Ishikawa (cell line): ENCODE measurements around the gene SMIM27.

ENCODE experiments used
- CEBPB ChIP-seq: IDR thresholded peaks from 2 replicates; pipeline ENCODE4 v1.6.1; 2012
- CREB1 ChIP-seq: IDR thresholded peaks from 2 replicates; pipeline ENCODE4 v1.6.1; 2012; ENCODE audit warnings: low read depth
- EGR1 ChIP-seq: IDR thresholded peaks from 2 replicates; pipeline ENCODE4 v1.6.1; 2012
- EP300 ChIP-seq: IDR thresholded peaks from 2 replicates; pipeline ENCODE4 v1.6.1; 2012; ENCODE audit warnings: borderline replicate concordance
- FOXM1 ChIP-seq: IDR thresholded peaks from 2 replicates; pipeline ENCODE4 v1.6.1; 2012; ENCODE audit warnings: low read depth, borderline replicate concordance
- NFIC ChIP-seq: IDR thresholded peaks from 2 replicates; pipeline ENCODE4 v1.6.1; 2012
- RAD21 ChIP-seq: IDR thresholded peaks from 2 replicates; pipeline ENCODE4 v1.6.1; 2012; ENCODE audit warnings: low read depth
- TAF1 ChIP-seq: IDR thresholded peaks from 2 replicates; pipeline ENCODE4 v1.6.1; 2012; ENCODE audit warnings: low read depth, mild to moderate bottlenecking
- TCF12 ChIP-seq: IDR thresholded peaks from 2 replicates; pipeline ENCODE4 v1.6.1; 2012; ENCODE audit warnings: low read depth
- TEAD4 ChIP-seq: IDR thresholded peaks from 2 replicates; pipeline ENCODE4 v1.6.1; 2012
- YY1 ChIP-seq: IDR thresholded peaks from 2 replicates; pipeline ENCODE4 v1.6.1; 2012; ENCODE audit warnings: low read depth
- ZBTB7A ChIP-seq: IDR thresholded peaks from 2 replicates; pipeline ENCODE4 v1.6.1; 2012; ENCODE audit warnings: low read depth
- TF ChIP-seq, protein P1 (sequence below): IDR thresholded peaks from 2 replicates; pipeline ENCODE4 v1.6.1; 2012
- TF ChIP-seq, protein P2 (sequence below): IDR thresholded peaks from 2 replicates; pipeline ENCODE4 v1.6.1; 2012; ENCODE audit warnings: low read depth, mild to moderate bottlenecking
- TF ChIP-seq, protein P3 (sequence below): IDR thresholded peaks from 2 replicates; pipeline ENCODE4 v1.6.1; 2012

Gene SMIM27

DNA sequence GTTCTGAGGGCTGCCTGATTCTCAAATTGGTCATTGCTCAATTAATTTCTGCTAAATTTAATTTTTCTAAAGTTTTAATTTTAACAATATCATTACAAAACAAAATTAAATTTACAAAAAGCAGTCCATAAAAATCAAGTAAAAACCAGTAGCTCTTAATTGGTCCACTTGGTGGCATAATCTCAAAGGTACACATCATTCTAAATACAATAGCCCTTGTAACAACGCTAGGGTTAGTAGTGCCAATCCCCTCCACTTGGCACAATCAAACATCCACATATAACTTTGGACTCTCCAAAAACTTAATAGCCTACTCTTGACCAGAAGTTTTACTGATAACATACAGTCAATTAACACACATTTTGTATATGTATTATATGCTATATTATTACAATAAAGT lies 22.7 kb downstream of the SMIM27 start:
- no peak for TF ChIP-seq TAF1
- TF ChIP-seq EGR1 = no peak
- no peak for TF ChIP-seq RAD21
- TF ChIP-seq, protein P1, sequence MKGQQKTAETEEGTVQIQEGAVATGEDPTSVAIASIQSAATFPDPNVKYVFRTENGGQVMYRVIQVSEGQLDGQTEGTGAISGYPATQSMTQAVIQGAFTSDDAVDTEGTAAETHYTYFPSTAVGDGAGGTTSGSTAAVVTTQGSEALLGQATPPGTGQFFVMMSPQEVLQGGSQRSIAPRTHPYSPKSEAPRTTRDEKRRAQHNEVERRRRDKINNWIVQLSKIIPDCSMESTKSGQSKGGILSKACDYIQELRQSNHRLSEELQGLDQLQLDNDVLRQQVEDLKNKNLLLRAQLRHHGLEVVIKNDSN = no peak
- TF ChIP-seq NFIC = no peak
- TF ChIP-seq TCF12 = no peak
- no peak for TF ChIP-seq CREB1
- no peak for TF ChIP-seq EP300
- no peak for TF ChIP-seq TEAD4
- TF ChIP-seq, protein P2, sequence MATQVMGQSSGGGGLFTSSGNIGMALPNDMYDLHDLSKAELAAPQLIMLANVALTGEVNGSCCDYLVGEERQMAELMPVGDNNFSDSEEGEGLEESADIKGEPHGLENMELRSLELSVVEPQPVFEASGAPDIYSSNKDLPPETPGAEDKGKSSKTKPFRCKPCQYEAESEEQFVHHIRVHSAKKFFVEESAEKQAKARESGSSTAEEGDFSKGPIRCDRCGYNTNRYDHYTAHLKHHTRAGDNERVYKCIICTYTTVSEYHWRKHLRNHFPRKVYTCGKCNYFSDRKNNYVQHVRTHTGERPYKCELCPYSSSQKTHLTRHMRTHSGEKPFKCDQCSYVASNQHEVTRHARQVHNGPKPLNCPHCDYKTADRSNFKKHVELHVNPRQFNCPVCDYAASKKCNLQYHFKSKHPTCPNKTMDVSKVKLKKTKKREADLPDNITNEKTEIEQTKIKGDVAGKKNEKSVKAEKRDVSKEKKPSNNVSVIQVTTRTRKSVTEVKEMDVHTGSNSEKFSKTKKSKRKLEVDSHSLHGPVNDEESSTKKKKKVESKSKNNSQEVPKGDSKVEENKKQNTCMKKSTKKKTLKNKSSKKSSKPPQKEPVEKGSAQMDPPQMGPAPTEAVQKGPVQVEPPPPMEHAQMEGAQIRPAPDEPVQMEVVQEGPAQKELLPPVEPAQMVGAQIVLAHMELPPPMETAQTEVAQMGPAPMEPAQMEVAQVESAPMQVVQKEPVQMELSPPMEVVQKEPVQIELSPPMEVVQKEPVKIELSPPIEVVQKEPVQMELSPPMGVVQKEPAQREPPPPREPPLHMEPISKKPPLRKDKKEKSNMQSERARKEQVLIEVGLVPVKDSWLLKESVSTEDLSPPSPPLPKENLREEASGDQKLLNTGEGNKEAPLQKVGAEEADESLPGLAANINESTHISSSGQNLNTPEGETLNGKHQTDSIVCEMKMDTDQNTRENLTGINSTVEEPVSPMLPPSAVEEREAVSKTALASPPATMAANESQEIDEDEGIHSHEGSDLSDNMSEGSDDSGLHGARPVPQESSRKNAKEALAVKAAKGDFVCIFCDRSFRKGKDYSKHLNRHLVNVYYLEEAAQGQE = no peak
- TF ChIP-seq FOXM1 = no peak
- TF ChIP-seq CEBPB = no peak
- TF ChIP-seq, protein P3, sequence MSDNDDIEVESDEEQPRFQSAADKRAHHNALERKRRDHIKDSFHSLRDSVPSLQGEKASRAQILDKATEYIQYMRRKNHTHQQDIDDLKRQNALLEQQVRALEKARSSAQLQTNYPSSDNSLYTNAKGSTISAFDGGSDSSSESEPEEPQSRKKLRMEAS = no peak
- no peak for TF ChIP-seq ZBTB7A

DNA sequence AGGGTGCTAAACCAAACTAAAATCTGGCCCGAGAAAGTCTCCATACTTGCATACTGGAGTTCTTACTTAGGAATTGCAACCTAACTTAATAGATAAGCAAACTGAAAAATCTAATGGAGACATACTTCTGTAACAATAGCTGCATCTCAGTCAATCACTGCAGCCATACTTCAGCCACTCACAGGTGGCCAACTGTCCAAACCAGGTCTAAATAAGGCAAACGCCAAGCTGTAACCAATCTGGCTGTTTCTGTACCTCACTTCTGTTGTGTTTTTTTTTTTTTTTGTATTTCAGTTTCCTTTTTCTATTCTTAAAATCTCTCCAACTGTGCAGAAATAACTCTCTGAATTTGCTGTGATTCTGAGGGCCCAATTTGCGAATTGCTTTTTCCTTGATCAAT lies 25.2 kb downstream of the SMIM27 start:
- no peak for TF ChIP-seq NFIC
- no peak for TF ChIP-seq ZBTB7A
- no peak for TF ChIP-seq TEAD4
- TF ChIP-seq FOXM1 = no peak
- no peak for TF ChIP-seq TAF1
- TF ChIP-seq CREB1 = no peak
- TF ChIP-seq, protein P1 = no peak
- no peak for TF ChIP-seq EP300
- no peak for TF ChIP-seq CEBPB
- TF ChIP-seq, protein P3 = no peak
- TF ChIP-seq EGR1 = no peak
- TF ChIP-seq TCF12 = no peak
- no peak for TF ChIP-seq YY1
- TF ChIP-seq, protein P2 = no peak
- no peak for TF ChIP-seq RAD21

DNA sequence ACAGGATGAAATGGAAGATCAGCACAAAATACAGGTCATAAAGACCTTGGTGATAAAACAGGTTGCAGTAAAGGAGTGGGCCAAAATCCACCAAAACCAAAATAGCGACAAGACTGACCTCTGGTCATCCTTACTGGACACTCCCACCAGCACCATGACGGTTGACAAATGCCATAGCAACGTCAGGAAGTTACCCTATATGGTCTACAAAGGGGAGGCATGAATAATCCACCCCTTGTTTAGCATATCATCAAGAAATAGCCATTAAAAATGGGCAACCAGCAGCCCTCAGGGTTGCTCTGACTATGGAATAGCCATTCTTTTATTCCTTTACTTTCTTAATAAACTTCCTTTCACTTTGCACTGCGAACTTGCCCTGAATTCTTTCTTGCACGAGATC lies 26.8 kb downstream of the SMIM27 start:
- TF ChIP-seq RAD21 = no peak
- TF ChIP-seq, protein P2 = no peak
- TF ChIP-seq TEAD4 = no peak
- no peak for TF ChIP-seq CEBPB
- TF ChIP-seq, protein P3 = no peak
- no peak for TF ChIP-seq EP300
- TF ChIP-seq CREB1 = no peak
- no peak for TF ChIP-seq ZBTB7A
- TF ChIP-seq TAF1 = no peak
- no peak for TF ChIP-seq YY1
- TF ChIP-seq EGR1 = no peak
- TF ChIP-seq NFIC = no peak
- no peak for TF ChIP-seq TCF12
- TF ChIP-seq FOXM1 = no peak
- TF ChIP-seq, protein P1 = no peak
